ENCODE data around the gene MPHOSPH8.

GRCh38 chr13:19672990-19673389 is 39.5 kb downstream of the MPHOSPH8 start:
- TF ChIP-seq BHLHE40 (IDR thresholded peaks at IDR 0.05; ENCODE audit: borderline replicate concordance) (no peak), ZNF384 (IDR thresholded peaks at IDR 0.05) (no peak), ARNT (IDR thresholded peaks at IDR 0.05) (no peak), FOXM1 (IDR thresholded peaks at IDR 0.05; ENCODE audit: borderline replicate concordance) (no peak), LEF1 (IDR thresholded peaks at IDR 0.05; ENCODE audit: borderline replicate concordance) (no peak), HDGF (IDR thresholded peaks at IDR 0.05; ENCODE audit: borderline replicate concordance) (no peak), SP1 (IDR thresholded peaks at IDR 0.05) (no peak), L3MBTL2 (conservative IDR thresholded peaks at IDR 0.05) (no peak), TARDBP (IDR thresholded peaks at IDR 0.05) (no peak), ELF4 (IDR thresholded peaks at IDR 0.05) (no peak), PKNOX1 (IDR thresholded peaks at IDR 0.05) (no peak), SUZ12 (IDR thresholded peaks at IDR 0.05) (no peak)

All from HEK293T (cell line).